OCI-LY3 (cell line): Measurements from ENCODE around the gene C11orf24.

Source experiments
- H2AFZ ChIP-seq: fragments of 200-600, 300-600 bp; shearing (Covaris generic); 2 replicates; pipeline ENCODE4 v1.6.0; 2014; ENCODE audit warnings: antibody characterized with exemption, low read depth, low read length
- H3K27ac ChIP-seq: fragments of 200-600, 300-600 bp; sonication (generic); 2 replicates; pipeline ENCODE4 v1.5.1; 2014; ENCODE audit warnings: mild to moderate bottlenecking, low read length, moderate library complexity, mixed read lengths
- H3K27me3 ChIP-seq: fragments of 200-600, 300-600 bp; sonication (generic); 2 replicates; pipeline ENCODE4 v1.6.1; 2014; ENCODE audit warnings: low read depth, low read length, mixed read lengths
- H3K36me3 ChIP-seq: fragments of 200-600, 300-600 bp; sonication (generic); replicated peaks from 2 replicates; pipeline ENCODE3; 2014; ENCODE audit warnings: low read depth, low read length, mixed read lengths
- H3K4me1 ChIP-seq: fragments of 300-600, 200-600 bp; sonication (generic); 2 replicates; pipeline ENCODE4 v1.6.1; 2014; ENCODE audit warnings: low read length, mixed read lengths
- H3K4me2 ChIP-seq: fragments of 200-600, 300-600 bp; sonication (generic); 2 replicates; pipeline ENCODE4 v1.6.1; 2014; ENCODE audit warnings: low read length, mixed read lengths
- H3K4me3 ChIP-seq: fragments of 300-600, 200-600 bp; sonication (generic); 2 replicates; pipeline ENCODE4 v1.5.1; 2014; ENCODE audit warnings: antibody characterized with exemption, mild to moderate bottlenecking, low read length, moderate library complexity
- H3K79me2 ChIP-seq: fragments of 300-600, 200-600 bp; shearing (Covaris generic); 2 replicates; pipeline ENCODE4 v1.6.1; 2014; ENCODE audit warnings: mild to moderate bottlenecking, low read length, mixed read lengths
- H3K9ac ChIP-seq: fragments of 300-600, 200-600 bp; shearing (Covaris generic); 2 replicates; pipeline ENCODE4 v1.6.0; 2014; ENCODE audit warnings: mild to moderate bottlenecking, low read length, moderate library complexity
- H3K9me3 ChIP-seq: fragments of 200-600, 300-600 bp; shearing (Covaris generic); 2 replicates; pipeline ENCODE4 v1.6.1; 2014; ENCODE audit warnings: low read length, mixed read lengths; ENCODE audit not compliant: insufficient read depth
- H4K20me1 ChIP-seq: fragments of 200-600, 300-600 bp; sonication (generic); 2 replicates; pipeline ENCODE4 v1.6.1; 2016; ENCODE audit warnings: low read length, mixed read lengths; ENCODE audit not compliant: insufficient read depth
- CTCF ChIP-seq: fragments of 200-600, 300-600 bp; sonication (generic); IDR thresholded peaks from 2 replicates; pipeline ENCODE4 v1.5.1; 2014; ENCODE audit warnings: antibody characterized with exemption, low read length, low read depth
- EZH2phosphoT487 ChIP-seq: fragments of 200-600 bp; shearing (Covaris generic); IDR thresholded peaks from 2 replicates; pipeline ENCODE4 v1.6.1; 2018; ENCODE audit warnings: antibody characterized with exemption, mixed run types, low read depth

C11orf24 gene

GRCh38 chr11:68274306-68274705, 2.5 kb upstream of the C11orf24 start:
- H3K9ac ChIP-seq: no peak overlapping the region
- H3K4me1 ChIP-seq: peaks cover 25% of the 10 kb centered on the region
- H3K27ac ChIP-seq: peak overlapping the region; percentile 90
- peaks cover 17% of the 10 kb centered on the region for H3K36me3 ChIP-seq
- H4K20me1 ChIP-seq: no peaks in the 10 kb centered on the region
- TF ChIP-seq EZH2phosphoT487 (no peak), CTCF (no peak)
- H3K27me3 ChIP-seq: no peaks in the 10 kb centered on the region
- peaks cover 30% of the 10 kb centered on the region for H3K79me2 ChIP-seq
- peaks cover 14% of the 10 kb centered on the region for H3K9me3 ChIP-seq
- peak overlapping the region; percentile 24; the same call in 1 of the 2 replicates for H3K4me2 ChIP-seq
- peak overlapping the region; percentile 25; the same call in 1 of the 2 replicates for H3K4me3 ChIP-seq
- no peak overlapping the region for H2AFZ ChIP-seq

GRCh38 chr11:68273026-68273738, 1.4 kb upstream of the C11orf24 start:
- peak overlapping the region; percentile 74 for H3K9ac ChIP-seq
- H3K9me3 ChIP-seq: peaks cover 14% of the 10 kb centered on the region
- no peaks in the 10 kb centered on the region for H4K20me1 ChIP-seq
- H3K4me3 ChIP-seq: peak overlapping the region; percentile 87
- H3K4me1 ChIP-seq: peaks cover 25% of the 10 kb centered on the region
- peaks cover 39% of the 10 kb centered on the region for H3K79me2 ChIP-seq
- no peak overlapping the region for H2AFZ ChIP-seq
- TF ChIP-seq CTCF (no peak), EZH2phosphoT487 (no peak)
- H3K27me3 ChIP-seq: no peaks in the 10 kb centered on the region
- H3K4me2 ChIP-seq: peak overlapping the region; percentile 66
- peak overlapping the region; percentile 90 for H3K27ac ChIP-seq
- peaks cover 17% of the 10 kb centered on the region for H3K36me3 ChIP-seq

GRCh38 chr11:68271023-68271780, 571 bp downstream of the C11orf24 start:
- H3K79me2 ChIP-seq: peaks cover 51% of the 10 kb centered on the region
- peaks cover 32% of the 10 kb centered on the region for H3K36me3 ChIP-seq
- no peak overlapping the region for H2AFZ ChIP-seq
- H3K4me3 ChIP-seq: peak overlapping the region; percentile 87
- H3K9ac ChIP-seq: peak overlapping the region; percentile 93
- peaks cover 43% of the 10 kb centered on the region for H3K4me1 ChIP-seq
- H3K27ac ChIP-seq: peak overlapping the region; percentile 66
- H3K27me3 ChIP-seq: no peaks in the 10 kb centered on the region
- TF ChIP-seq CTCF (peak; percentile 63), EZH2phosphoT487 (no peak)
- no peaks in the 10 kb centered on the region for H4K20me1 ChIP-seq
- peaks cover 14% of the 10 kb centered on the region for H3K9me3 ChIP-seq
- H3K4me2 ChIP-seq: peak overlapping the region; percentile 70
